NCI-H2029 (cell line): Measurements from ENCODE around the gene GTF3C1.

Source experiments
- DNase-seq: peaks from one replicate; lab custom pipeline; 2025; lab: John Stamatoyannopoulos, UW

Gene GTF3C1

DNA sequence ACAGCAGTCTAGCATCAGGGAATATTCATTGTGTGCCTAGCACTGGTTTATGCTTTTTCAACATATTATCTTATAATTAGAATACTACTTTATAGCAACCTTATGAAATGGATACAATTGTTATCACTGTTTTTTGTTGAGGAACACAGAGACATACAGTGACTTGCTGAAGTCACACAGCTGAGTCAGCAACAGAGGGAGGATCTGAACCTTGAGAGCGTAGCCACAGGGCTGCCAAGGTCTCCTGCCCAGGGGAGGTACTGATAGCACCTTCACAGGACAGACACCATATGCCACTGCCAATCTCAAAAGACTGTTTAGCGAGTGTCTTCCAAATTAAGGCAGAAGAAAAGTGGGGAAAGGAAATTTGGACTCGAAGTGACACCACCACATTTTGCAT is 63.0 kb downstream of the GTF3C1 start:
- no peak for DNase-seq

DNA sequence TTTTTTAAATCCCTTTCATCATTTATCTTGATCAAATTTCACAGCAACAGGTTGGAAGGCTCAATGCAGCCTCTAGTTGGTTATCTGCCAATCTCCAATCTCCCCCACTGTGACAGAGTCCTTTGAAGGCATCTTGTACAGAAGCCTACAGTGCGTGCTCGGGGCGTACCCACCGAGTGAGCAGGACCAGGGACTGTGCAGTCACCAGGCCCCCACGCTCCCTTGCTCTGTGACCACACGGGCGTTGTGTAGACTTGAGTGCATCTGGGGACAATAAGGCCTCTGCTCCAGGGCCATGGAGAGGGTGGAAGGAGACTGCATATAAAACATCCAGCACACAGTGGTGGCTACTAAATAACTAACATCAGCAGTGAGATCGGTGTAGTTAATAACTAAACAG is 63.4 kb downstream of the GTF3C1 start:
- no peak for DNase-seq

- no peak for DNase-seq
Measured at GRCh38 chr16:27485811-27486210, 63.9 kb downstream of the GTF3C1 start.

GRCh38 chr16:27485126-27485525 is 64.6 kb downstream of the GTF3C1 start:
- DNase-seq: no peak

DNA sequence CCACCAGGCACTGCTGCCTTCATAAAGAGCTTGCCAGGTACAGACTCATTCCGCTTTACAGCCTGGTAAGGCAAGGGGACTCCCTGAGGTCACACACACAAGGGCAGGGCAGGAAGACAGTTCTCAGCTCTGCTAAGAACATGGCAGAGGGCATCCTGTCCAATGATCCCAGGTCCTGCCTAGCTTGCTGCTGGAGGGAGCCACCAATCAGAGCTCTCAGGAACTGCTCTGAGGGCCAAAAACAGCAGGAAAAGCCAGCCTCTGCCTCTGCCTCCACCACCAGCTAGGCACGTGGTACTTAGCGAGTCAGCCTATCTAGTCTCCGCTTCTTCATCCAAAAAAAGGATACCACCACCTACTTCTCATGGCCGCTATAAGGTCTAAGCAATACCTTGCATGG is 66.1 kb downstream of the GTF3C1 start:
- no peak for DNase-seq

DNA sequence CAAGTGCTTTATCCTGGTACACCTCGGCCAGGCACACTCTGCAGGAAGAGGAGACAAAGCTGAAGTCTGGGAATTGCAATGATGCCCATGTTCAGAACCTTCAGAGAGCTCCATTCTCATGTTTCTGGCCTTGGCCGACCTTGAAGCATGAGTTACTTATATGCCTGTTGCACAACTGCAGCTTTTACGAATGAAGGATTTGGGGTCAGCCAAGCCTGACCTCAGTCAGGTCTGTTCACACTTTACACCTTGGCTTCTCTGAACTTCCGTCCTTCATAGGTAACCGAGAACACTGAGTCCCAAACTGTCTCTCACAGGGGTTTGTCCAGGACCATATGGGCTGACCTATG is 66.7 kb downstream of the GTF3C1 start:
- DNase-seq: no peak

DNA sequence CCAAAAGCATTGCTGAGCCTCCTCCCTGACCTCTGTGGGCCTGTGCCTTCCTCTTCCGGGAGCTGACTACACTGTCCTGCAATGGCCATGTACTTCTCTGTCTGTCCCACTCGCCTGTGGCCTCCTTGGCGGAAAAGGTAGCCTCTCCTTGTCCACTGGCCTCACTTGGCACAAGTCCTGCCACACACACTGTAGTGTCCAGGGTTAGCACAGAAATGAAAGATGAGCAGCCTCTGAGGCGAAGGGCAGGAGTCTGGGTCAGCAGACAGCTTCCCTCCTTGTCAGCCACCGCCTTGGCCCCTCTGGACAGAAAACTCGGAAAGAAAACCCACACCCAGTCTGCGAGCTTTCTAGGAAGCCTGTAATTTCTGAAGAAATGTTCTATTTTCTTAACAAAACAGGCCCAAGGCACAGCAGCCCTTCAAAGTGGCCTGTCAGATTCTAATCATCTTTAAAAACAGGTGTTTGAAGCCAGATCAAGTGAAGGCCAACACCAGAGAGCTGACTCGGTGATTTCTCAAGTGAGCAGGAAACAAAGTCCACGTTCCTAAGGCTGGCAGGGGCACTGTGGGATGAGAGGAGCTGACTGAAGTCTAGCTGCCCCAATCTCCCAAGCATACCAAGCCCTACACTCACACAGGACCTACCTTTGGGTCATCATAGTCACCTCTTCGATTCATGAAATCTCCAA is 67.2 kb downstream of the GTF3C1 start:
- no peak for DNase-seq

DNA sequence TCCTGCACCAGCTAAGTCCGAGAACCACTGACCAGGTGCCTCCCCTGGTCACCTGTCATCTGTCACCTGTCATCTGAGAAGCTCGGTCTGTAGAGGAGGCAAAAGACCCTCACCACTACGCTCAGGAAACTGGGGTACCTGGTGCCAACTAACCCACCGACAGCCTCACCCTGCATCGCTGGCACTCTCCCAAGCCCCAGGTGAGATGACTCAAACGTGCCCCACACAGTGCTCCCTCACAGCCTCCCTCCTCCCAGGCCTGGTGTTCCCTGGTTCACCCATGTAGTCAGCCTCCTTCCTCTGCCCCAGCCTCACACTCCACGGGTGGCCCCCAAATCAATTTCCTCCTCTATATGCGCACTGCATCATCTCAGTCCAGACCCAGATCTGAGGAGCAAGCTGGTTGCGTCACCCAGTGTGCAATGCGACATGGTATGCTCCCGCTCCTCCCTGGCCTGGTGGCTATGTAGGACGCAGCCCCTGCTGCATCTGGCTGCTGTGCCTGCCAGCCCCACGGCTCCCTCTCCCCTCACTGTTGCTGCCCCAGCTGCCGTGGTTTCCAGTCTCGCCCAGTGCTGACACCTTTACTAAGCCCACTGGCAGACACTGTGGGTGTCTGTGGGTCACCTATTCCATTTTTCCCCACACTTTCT is 68.3 kb downstream of the GTF3C1 start:
- DNase-seq: no peak

- DNase-seq: no peak
Measured at GRCh38 chr16:27480761-27481160, 69.0 kb downstream of the GTF3C1 start.

GRCh38 chr16:27476240-27476639 is 73.5 kb downstream of the GTF3C1 start:
- DNase-seq: no peak

DNA sequence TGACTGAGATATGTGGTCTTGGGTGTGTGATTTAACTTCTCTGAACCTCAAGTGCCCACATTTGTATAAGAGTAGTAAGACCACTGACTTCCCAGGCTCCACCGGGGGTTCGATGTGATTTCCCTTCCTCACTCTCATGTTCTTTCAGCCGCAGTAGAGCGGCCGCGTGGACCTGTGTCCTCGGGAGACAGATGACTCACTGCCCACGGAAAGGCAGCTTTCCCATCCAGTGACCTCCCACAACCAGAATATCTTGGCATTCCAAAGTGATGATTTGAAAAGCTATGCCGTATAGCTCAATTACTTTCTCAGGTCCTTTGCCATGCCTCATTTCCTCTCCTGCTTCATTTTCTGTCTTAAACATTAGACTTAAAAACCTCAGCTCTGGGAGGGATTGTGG is 74.2 kb downstream of the GTF3C1 start:
- DNase-seq: no peak

GRCh38 chr16:27474921-27475320 is 74.8 kb downstream of the GTF3C1 start:
- DNase-seq: no peak

DNA sequence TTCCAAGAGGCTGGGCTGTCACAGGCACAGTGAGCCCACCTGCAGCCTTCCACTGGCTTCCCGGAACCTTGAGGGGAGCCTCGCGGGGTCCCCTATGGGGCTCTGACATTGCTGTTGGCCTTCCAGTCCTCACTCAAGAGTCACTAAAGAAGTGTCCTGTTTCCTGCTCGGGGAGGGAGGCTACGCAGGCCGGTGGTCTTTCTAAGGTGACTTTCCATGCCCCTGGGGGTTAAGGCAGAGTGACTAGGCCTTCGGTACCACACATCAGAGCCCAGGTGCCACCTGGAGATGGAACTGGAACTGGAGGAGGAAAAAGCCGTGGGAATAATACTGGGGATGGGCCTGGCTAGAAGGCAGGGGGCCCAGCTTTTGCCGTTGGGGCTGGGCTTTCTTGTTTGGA is 75.7 kb downstream of the GTF3C1 start:
- DNase-seq: no peak

GRCh38 chr16:27473101-27473900 is 76.4 kb downstream of the GTF3C1 start:
- no peak for DNase-seq

DNA sequence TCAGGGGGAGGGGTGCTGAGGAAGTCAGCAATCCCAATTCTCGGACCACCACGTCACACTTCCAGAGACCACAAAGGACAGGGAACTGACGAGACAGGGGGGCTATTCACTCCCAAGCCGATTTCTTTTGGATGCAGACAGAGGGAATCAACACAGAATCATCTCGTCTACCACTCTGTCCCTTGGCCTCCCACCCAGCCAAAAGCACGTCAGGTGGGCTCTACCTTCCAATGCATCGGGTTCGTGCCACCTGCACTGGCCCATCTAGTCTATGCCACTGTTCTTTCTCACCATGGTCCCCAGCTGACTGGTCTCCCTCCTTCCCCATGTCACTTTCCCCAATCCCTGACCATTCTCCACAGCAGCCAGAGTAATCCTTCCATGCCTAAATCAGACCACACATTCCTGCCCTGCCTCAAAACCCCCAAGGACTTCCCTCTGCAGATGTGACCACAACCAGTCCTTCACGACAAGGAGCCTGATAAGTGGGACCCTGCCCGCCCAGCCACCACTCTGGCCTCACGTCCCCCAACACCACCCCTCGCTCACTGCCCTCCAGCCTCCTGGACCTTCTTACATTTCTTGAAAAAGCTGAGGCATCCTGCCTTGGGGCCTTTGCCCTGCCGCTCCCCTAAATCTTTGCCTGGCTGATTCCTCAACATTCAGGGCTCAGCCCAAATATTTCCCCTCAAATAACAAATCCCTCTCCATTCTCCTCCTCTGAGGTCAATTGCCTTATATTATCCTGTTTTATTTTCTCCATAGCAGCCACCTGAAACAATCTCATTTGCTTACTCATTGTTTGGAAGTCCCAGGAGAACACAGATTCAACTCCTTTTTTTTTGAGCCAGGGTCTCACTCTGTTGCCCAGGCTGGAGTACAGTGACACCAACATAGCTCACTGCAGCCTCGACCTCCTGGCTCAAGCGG is 77.4 kb downstream of the GTF3C1 start:
- DNase-seq: no peak

DNA sequence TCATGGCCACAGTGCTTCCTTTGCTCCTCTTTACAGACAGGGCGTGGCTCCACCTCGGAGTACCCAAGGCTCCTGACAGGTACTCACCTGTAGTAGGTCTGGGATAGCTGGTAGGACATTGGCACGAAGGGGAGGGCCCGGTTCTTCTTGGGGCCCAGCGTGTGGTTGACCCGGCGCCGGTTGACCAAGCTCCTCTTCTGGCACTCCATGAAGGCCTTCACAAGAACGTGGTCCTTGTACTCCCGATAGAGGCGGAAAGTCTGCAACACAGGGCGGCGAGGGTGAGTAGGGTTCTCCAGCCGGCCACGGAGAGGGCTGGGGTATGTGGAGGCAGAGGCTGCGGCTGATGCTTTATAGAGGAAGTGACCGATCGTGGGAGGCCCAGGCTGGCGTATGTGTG is 78.1 kb downstream of the GTF3C1 start:
- DNase-seq: no peak

DNA sequence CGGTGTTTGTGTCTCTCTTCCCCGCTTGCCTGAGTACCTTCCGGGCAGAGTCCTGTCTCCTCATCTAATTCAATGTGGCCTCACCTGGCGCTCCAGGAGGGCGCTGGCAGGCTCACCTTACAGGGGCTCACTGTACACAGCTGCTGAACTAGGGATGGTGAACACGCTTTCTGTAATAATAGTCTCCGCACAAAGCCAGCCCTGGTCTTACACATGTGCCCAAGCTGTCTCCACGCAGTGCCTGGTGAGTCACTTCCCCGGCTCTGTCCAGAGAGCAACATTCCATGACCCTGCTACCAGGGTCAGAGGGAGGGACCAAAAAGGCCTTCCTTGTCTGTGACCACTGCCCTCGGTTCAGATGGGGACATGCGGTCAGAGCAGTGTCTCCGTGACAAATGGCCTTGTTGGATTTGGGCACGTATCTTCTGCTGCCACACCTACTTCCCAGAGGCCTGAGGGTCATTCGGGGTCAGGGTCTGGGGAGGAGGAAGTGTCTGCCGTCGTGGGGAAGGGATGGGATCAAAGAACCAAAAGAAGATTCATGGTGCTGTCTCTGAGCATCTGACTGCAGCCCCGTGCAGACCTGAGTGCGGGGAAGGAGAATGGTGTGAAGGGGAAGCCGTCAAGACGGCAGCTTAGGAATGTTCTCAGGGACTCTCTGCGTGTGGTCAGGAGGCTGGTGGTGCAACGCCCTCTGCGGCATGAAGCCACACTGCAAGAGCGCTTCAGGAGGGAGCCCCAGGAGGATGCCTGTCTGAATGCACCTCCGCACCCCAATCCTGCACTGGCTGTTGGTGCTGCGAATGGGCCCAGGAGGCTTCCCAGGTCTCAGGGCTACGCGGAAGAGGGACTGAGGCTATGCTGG is 78.9 kb downstream of the GTF3C1 start:
- DNase-seq: no peak

DNA sequence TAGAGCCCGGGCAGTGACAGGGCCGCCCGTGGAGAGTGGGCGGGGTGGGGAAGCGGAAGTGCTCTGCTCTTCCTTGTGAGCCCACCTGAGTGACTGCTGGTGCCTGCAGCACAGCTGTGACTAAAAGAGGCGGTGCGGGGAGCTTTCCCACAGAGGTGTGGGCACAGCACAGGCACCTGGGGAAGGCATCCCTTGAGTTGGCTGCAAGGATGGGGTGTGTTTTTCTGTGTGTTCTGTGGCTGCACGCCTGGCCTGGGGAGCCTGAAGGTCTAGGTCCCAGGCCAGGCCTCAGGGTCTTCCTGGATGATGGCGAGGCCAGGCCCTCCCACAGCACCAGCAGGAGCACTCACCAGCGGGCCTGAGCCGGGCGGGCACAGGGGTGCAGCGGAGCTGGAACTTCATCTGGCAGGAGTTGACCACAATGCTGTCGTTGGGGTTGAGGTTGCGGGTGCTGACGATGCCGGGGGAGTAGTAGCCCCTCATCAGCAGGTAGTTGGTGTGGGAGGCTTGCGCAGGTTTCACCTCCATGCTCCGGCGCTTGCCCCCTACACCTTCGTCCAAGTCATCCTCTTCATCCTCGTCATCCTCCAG is 80.7 kb downstream of the GTF3C1 start:
- DNase-seq: no peak

- no peak for DNase-seq
Measured at GRCh38 chr16:27465483-27465879, 84.2 kb downstream of the GTF3C1 start.

- DNase-seq: no peak
Measured at GRCh38 chr16:27464626-27465482, 84.9 kb downstream of the GTF3C1 start.
